Stimulated activated CD8-positive, alpha-beta memory T cell treated with anti-CD3 and anti-CD28 coated beads, Interleukin-4, amount 100 ng/mL, for 1 hour (primary cell): ENCODE results near the gene CTBP2.

Source experiments
- DNase-seq, 2 donors: peaks; one replicate each; pipeline ENCODE4 v3.0.0-alpha.2; 2020; ENCODE audit warnings: low read depth in 2 of 2, low spot score in 1 of 2

CTBP2 gene

GRCh38 chr10:125144693-125145623 is 15.4 kb downstream of the CTBP2 start:
- DNase-seq, result no peak

- no peak for DNase-seq
Measured at GRCh38 chr10:125144206-125144605, 16.2 kb downstream of the CTBP2 start.

- no peak for DNase-seq
Measured at GRCh38 chr10:125142946-125143345, 17.4 kb downstream of the CTBP2 start.

- no peak for DNase-seq
Measured at GRCh38 chr10:125141860-125142484, 18.4 kb downstream of the CTBP2 start.

DNA sequence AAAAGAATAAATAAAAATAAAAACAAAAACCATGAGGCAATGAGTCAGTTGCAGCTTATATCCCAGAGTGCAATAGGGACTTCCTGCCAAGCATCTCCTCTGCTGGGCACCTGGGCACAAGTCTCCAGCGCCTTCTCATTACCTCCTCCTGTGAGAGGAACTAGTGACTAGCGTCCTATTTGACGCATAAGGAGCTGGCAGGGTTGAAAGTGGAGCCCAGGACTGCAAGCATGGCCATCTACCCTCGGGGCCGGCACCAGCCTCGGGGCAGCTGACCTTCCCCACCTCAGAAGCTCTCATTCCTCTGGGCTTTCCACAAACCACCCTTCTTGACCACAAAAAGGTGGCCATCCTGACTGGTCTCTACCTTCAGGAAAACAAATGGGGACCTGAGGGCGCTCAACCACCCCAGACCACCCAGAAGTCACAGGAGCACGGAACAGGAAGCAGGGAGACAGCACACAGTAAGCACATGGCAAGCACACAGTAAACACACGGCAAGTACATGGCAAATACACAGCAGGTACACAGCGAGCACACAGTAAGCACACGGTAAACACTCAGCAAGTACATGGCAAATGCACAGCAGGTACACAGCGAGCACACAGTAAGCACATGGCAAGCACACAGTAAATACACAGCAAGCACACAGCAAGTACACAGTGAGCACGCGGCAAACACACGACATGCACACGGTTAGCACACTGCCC is 19.1 kb downstream of the CTBP2 start:
- DNase-seq, result no peak

DNA sequence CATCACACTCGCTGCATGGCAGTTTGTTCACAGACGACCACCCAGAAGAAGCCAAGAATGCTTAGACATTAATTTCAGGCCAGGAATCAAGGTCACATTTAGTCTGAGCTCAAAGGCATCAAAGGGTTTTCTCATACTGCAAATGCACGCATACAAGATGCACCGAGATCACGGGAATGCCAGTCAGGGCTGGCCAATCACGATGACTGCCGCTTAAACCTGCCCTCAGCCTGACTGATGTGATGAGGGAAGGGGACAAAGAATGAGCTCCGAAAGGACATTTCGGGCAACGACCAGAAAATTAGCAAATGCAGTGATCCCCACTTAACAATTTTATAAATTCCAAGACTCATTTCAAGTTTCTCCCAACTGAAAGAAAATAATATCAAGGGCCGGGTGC is 20.2 kb downstream of the CTBP2 start:
- DNase-seq, result no peak

DNA sequence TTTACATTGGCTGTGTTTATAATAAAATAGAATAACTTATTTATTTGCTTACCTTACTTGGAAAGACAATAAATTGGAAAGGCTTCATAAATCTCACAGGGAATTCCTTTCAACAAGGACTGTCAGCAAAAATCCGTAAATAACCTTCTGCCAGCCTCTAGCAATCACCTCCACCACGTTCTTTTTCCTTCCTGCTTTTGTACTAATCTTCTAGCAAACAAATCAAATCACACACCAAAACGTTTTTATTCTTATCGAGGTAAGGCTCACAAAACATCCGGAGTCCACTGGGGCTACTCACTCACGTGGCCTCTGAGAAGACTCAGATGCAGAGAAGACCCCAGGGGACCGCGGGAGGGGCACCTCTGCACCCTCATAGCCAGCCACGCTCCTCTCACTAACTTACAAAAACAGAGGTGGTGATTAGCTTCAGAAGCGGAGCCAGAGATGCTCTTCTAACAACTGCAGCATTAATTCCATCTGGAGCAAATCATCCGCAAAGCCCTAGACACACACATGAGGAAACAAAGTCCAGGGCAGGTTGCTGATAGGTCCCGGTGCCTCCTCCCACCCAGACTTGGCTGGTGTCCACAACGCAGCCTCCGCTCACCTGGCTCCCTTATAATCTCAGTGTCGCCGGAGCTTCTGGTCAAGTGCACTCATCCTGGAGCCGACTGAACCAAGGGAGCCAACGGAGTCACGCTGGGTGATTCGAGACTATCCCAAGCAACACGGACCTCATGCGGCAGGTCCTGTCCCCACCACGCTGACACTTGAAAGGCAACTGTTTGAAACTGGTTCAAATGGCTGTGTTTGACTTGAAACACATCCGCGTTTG is 22.5 kb downstream of the CTBP2 start:
- DNase-seq, result no peak

DNA sequence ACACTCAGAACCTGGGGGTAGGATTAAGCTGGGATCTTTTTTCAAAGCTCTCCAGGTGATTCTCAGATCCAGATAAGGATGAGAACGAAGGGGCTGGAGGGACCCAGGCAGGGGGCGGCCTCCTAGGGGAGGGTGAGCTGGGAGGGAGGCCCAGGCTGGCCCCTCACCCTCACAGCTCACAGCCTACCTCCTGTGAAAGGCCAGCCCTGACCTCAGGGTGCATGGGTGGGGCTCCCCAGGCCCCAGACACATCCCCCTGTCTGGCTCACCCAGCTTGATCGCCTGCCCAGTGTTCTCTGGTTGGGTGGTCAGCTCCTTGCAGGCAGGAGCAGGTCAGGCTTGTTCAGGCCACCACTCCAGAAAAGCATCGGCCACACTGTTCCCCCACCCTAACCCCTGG is 24.3 kb downstream of the CTBP2 start:
- DNase-seq, result no peak

DNA sequence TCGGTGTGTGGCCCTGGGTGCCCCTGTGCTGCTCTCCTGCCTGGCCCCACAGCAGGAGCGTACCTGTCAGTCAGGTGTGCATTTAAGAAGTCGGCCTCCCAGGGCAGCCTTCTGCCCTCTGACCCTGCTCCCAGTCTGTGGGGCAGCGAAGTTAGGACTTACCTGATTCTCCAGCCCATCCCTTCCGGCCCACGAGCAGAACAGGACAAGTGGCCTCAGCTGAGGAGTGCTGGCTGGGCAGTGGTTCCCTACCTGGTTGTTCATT is 24.7 kb downstream of the CTBP2 start:
- no peak for DNase-seq

DNA sequence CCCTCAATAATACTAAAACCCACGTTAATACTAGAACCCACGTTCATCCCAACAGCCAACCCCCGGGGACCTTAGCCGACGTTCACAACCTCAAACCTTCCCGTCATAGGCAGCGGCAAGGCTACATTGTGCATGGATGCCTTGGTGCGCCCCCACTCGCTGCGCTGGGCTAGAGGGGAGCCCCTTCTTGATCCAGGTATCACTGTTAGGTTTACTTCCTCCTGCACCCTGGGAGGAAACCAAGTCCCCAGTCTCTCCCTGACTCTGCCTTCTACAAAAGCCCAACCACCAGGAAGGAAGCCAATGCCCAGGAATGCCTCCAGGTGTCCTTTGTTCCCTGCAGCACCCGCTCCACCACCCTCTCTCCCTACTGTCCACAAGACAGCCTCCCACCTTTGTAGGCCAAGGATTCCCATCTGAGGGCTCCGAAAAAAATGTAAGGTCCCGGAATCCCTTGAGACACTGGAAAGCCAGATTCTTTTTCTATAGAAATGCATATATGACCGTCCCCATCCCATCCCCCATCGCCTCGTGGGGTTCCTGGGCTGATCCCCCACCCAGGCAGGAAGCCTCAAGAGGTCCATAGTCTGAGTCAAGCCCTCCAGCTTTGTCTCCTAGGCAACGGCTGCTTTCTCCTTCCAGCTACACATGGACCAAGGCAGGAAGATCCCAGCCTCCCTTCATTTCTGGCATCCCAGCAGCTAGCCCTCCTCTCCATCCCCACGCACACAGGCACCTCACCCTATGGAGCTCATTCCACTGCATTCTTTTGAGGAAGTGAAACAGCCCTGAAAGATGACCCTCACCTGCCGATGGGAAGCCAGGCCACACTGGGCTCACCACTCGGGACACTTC is 25.2 kb downstream of the CTBP2 start:
- DNase-seq, result no peak

GRCh38 chr10:125134483-125134848 is 25.9 kb downstream of the CTBP2 start:
- no peak for DNase-seq

DNA sequence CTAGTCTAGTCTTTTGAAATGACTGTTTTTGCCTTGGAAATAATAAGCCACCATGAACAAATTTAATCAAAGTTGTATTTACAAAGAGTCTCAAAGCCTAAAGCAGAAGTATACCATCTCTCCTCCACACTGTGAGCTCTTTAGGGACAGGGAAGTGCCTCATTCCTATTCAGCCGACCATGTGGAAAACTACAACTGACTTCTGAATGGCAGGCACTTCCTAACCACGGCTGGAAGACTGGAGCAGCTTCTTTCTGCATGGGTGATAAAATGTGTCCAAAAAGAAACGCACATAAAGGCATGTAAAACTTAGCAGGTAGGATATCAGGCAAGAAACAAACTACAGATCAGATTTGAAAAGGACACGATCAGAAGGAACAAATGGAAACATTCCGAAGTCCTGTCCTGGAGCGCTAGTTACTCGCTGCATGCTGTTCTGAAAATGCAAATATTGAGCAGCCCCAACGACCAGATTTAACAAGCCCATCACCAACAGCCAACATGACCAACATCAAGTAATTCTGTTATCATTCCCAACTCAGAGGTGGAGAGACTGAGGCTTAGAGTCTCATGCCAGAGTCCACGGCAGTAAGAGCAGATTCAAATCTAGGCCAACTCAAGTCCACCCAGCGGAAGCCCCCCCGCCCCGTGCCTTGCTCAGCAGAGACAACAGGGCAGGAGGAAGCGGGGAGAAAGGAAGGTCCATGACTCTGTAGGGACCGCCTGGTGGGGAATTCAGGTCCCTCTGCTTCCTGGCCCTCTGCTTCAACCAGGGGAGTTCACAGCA is 26.5 kb downstream of the CTBP2 start:
- DNase-seq, result no peak

- no peak for DNase-seq
Measured at GRCh38 chr10:125132344-125132743, 28.0 kb downstream of the CTBP2 start.

GRCh38 chr10:125130916-125131315 is 29.4 kb downstream of the CTBP2 start:
- no peak for DNase-seq

GRCh38 chr10:125130260-125130659 is 30.1 kb downstream of the CTBP2 start:
- DNase-seq, result no peak

- no peak for DNase-seq
Measured at GRCh38 chr10:125129076-125129458, 31.3 kb downstream of the CTBP2 start.

- DNase-seq, result no peak
Measured at GRCh38 chr10:125128397-125129075, 31.8 kb downstream of the CTBP2 start.

GRCh38 chr10:125127986-125128385 is 32.4 kb downstream of the CTBP2 start:
- no peak for DNase-seq

- no peak for DNase-seq
Measured at GRCh38 chr10:125127110-125127509, 33.3 kb downstream of the CTBP2 start.
